Neural progenitor cell (in vitro differentiated cells): ENCODE data around the gene NHLRC3.

Source experiments
- EZH2 ChIP-seq: fragments of 200-600 bp; sonication (generic); IDR thresholded peaks from 2 replicates; pipeline ENCODE4 v1.6.1; 2017; ENCODE audit warnings: antibody characterized with exemption, mild to moderate bottlenecking, moderate library complexity
- EZH2phosphoT487 ChIP-seq: fragments of 200-600 bp; sonication (generic); IDR thresholded peaks from 2 replicates; pipeline ENCODE4 v1.6.1; 2017; ENCODE audit warnings: antibody characterized with exemption
- TF ChIP-seq, protein P1 (sequence below): fragments of 200-600 bp; sonication (generic); IDR thresholded peaks from 2 replicates; pipeline ENCODE4 v1.5.1; 2017; ENCODE audit warnings: antibody characterized with exemption, mild to moderate bottlenecking

DNA sequence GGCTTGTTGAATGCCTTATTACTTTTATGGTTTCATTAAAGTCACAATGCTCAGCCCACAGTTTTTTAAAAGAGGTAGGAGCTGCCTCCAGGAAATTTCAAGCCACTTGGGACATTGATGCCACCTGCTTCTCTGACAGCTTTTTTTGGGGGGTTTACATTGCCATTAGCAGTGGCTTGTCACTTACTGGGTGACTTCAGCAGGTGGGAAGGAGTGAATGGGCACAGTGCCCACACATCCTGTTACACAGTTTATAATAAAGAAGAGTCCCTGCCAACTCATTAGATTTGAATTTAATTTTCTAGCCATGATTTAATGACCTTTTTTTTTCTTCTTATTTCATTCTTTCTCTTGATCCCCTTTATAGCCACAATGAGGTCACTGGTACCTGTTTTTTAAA, 61.0 kb downstream of the NHLRC3 start:
- TF ChIP-seq EZH2 (no peak), EZH2phosphoT487 (no peak)
- TF ChIP-seq, protein P1, sequence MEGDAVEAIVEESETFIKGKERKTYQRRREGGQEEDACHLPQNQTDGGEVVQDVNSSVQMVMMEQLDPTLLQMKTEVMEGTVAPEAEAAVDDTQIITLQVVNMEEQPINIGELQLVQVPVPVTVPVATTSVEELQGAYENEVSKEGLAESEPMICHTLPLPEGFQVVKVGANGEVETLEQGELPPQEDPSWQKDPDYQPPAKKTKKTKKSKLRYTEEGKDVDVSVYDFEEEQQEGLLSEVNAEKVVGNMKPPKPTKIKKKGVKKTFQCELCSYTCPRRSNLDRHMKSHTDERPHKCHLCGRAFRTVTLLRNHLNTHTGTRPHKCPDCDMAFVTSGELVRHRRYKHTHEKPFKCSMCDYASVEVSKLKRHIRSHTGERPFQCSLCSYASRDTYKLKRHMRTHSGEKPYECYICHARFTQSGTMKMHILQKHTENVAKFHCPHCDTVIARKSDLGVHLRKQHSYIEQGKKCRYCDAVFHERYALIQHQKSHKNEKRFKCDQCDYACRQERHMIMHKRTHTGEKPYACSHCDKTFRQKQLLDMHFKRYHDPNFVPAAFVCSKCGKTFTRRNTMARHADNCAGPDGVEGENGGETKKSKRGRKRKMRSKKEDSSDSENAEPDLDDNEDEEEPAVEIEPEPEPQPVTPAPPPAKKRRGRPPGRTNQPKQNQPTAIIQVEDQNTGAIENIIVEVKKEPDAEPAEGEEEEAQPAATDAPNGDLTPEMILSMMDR: no peak
